ENCODE measurements around the gene ZBTB17.

- TF ChIP-seq CTCF (conservative IDR thresholded peaks at IDR 0.05; ENCODE audit: low read length), result no peak
- TF ChIP-seq EZH2phosphoT487 (IDR thresholded peaks at IDR 0.05; ENCODE audit: borderline replicate concordance, low read depth, low read length), result no peak
Observed at GRCh38 chr1:15941899-15942660, 33.8 kb downstream of the ZBTB17 start.

Measured in OCI-LY7 (cell line).